Activated T-helper 9 cell treated with anti-CD3 and anti-CD28 coated beads, Interleukin-2, amount 50 U/mL, for 16 hours (primary cell): Measurements from ENCODE around the gene LMO7.

Experiments used
- DNase-seq: peaks from one replicate; pipeline ENCODE4 v3.0.0-alpha.2; 2020; ENCODE audit warnings: low read depth

Gene LMO7

DNA sequence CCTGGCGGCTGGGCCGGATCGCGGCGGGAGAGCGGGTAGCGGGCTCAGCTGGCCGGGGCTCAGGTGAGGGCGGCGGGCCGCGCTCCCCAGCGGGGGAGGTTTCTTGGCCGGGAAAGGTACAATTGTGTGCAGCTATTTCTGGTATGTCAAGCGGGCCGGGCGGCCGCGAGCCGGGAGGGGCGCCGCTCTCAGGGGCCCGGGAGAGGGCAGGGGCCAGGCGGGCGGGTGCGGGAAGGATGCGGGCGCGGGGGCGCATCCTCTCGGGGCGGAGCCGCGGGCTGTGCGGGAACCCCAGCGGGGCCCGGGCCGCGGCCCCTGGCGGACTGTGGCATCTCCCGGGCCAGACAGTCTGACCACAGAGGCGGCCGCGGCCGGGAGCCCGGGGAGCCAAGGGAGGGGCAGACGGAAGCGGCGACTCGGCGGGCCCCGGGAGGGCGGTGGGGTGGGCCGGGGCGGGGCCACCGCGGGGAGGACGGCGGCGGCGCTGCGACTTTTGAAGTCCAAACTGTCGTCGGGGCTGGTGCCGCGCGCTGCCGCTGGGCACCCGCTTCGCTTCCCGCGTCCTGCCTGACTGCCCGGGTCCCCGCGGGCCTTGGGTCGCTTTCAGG lies at the start of gene LMO7:
Gene LMO7 (plus strand): TSS at position 503 of the 608 bp plus-strand sequence. CDS start 328 bp downstream, outside the sequence.
- DNase-seq: peak; percentile 39

- no peak for DNase-seq
Observed at GRCh38 chr13:75587679-75588078, 48.5 kb upstream of the LMO7 start.

GRCh38 chr13:75596657-75597182 lies 39.4 kb upstream of the LMO7 start:
- DNase-seq: no peak

DNA sequence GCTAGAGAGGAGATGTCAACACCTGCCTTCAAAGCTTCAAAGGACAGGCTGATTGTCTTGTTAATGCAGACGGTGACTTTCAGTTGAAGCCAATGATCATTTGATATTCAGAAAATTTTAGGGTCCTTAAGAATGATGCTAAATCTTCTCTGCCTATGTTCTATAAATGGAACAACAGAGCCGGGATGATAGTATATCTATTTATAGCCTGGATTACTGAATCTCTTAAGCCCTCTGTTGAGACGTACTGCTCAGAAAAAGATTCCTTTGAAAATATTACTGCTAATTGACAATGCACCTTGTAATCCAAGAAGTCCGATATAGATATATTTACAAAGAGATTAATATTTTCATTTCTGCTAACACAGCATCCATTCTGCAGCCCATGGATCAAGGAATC lies 35.8 kb upstream of the LMO7 start:
- no peak for DNase-seq

DNA sequence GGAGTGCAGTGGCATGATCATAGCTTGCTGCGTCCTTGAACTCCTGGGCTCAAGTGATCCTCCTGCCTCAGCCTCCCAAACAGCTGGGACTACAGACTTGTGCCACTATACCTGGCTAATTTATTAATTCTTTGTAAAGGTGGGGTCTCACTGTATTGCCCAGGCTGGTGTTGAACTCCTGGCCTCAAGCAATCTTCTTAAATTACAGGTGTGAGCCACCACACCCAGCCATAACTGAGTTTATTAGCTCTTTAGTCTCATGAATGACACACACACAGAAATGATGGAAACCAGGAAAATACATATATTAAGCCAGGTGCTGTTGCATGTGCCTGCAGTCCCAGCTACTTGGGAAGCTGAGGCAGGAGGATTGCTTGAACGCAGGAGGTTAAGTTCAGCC lies 33.1 kb upstream of the LMO7 start:
- DNase-seq: no peak

GRCh38 chr13:75607447-75607846 lies 28.7 kb upstream of the LMO7 start:
- no peak for DNase-seq

DNA sequence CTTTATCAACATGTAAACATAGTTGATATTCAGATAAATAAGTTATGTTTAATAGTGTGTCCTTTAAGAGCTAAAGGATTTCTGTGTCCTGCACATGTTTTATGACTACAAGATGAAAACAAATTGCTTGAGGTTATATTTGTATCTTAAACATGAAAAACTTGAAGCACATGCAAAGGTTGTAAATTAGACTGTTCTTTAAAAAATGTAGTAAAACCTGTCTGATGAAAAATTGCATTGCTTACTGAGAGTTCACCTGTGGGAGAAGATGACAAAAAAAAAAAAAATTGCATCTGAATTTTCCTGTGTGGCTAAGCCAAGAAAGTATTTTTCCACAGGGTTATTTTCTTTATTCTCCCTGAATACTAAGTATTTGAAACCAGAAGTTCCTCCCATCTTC lies 25.7 kb upstream of the LMO7 start:
- DNase-seq: no peak

DNA sequence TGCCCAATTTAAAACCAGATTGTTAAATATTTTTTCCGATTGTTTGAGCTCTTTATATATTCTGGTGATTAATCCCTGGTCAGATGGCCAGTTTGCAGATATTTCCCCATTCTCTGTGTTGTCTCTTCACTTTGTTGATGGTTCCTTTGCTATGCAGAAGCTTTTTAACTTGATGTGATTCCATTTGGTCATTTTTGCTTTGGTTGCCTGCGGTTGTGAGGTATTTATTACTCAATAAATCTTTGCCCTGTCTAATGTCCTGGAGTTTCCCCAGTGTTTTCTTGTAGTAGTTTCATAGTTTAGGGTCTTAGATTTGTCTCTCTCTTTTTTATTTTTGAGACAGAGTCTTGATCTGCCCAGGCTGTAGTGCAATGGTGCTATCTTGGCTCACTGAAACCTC lies 23.8 kb upstream of the LMO7 start:
- no peak for DNase-seq

- DNase-seq: no peak
Observed at GRCh38 chr13:75617230-75617629, 18.9 kb upstream of the LMO7 start.

DNA sequence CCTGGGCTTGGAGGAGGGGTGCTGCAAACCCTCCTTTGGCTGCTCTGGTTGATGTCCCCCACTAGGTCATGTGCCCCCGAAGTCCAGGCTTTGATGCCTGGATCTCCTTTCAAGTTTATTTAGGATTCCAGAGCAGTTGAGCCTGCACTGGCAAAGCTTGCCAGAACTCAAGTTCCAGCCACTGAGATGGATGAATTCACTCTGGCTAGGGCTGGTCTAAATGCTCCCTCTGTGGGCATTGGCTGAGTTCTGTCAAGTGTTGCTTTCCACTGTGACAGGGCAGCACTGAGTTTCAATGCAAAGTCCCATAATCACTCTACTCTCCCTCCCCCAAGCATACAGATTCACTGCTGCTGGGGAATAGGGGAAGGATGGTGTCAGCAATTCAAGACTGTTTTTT lies 17.8 kb upstream of the LMO7 start:
- no peak for DNase-seq

DNA sequence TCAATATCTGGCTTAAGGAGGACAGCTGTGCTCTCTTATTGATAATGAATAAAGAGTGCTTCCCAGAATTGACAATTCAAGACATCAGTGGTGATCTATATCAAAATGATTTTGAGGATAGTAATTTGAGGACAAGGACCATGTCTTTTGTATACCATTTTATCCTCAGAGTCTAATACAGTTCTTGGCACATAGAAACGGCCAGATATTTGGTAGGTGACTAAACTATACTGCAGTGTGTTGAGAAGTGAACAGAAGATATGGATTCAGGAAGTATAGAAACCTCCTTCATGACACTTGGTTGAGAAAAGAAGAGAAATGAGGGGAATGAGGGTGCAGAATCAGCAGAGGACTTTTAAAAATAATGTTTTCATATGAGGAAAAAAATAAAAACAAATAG lies 16.1 kb upstream of the LMO7 start:
- no peak for DNase-seq

DNA sequence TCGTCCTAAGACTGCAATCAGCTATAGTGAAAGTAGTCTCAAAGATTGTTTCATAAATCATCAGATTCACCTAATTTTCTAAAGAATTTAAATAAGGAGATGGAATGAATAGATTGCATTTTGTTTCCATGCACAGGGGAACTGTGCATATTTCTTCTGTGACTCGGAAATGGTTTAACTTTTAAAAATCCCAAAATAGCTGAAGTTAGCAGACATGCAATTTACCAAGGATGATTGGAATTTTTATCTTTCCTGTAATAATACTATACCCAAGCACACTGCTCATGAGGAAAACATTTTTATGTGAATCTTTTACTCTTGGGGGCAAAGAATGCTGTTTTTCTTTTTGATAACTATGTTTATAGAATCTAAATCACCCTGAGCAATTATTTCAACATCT lies 15.0 kb upstream of the LMO7 start:
- DNase-seq: no peak

- DNase-seq: no peak
Observed at GRCh38 chr13:75628801-75629200, 7.3 kb upstream of the LMO7 start.

- DNase-seq: no peak
Observed at GRCh38 chr13:75633285-75633684, 2.8 kb upstream of the LMO7 start.

DNA sequence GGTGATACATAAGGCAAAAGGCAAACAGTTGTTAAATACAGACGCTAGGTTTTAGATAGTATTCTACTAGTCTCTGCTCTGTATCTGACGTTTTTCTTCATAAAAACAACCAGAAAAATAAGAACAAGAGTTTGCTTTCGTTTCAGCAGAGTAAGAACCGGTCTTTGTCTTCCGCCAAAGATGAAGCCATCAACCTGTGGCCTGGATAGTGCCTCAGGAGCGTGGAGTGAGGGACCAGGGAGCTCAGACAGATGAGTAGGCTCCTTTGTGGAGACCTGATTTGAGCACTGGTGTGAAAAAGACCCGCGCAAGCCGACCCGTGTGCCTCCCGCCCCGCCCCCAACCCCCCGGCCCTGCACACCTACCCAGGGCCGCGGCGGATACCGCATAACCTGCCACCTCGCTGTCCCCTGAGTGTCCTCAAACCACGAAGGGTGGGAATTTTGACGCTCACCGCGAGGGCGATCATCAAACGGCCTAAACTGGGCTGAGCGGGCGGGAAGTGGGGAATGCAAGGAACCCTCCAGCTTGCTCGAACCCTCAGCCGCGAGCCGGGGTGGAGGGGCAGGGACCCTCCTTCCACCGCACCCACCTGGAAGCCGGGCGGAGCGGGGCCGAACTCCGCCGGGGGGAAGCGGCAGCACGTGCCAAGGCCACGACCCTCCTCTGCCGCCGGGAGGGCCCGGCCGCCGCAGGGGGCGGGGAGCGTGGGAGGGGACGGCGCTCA lies 866 bp upstream of the LMO7 start:
- DNase-seq: no peak

DNA sequence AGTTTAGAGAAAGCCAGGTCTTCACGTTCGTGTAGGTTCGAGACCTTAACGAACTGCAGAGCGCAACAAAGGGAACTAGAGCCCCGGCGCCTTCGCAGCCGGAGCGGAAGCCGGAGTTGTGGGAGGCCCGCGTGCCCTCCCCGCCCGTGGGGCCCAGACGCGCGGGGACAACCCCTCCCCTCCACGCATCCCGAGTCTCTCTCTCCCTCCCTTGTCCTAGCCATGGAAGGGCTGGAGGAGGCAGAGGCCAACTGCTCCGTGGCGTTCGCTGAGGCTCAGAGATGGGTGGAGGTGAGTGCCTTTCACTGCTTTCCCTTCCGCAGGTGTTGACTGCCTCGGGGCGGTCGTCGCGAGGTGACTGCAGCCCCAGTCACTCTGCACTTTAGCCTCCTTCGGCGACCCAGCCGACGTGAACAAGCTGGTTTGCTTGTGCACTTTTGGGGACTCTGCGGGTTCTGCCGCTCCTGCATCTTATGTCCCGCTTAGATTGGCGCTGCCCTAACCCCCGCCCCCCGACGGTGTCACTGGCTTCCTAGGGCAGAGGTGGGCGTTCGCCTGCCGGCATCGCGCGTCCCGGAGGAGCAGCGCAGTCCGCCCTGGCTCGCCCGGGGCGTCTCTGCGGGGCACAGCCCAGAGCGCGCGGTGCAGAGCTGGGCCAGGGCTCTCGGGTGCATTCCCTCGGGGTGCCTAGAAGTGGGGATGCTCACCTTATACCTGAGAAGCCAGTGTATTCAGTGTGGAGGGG lies 478 bp downstream of the LMO7 start:
- DNase-seq: peak; percentile 16

- no peak for DNase-seq
Observed at GRCh38 chr13:75637181-75637750, 1.1 kb downstream of the LMO7 start.

- no peak for DNase-seq
Observed at GRCh38 chr13:75639454-75639853, 3.3 kb downstream of the LMO7 start.

DNA sequence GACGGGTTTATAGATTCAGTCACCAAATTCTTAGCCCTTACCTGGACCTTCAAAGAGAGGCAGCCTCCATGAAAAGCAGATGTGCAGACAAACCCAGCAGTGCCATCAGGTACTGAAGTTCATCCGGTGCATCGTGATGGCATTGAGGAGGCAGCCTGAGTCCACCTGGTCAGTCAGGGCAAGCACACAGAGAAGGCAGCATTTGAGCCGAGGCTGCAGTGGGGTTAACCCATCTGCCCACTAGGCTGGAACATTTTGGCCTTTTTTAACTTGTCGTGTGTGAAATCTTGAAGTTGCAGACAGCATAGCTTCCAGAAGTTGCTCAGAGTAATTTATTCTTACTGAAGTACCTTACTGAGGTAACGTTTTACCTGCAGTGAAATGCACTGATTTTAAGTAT lies 4.9 kb downstream of the LMO7 start:
- DNase-seq: no peak

DNA sequence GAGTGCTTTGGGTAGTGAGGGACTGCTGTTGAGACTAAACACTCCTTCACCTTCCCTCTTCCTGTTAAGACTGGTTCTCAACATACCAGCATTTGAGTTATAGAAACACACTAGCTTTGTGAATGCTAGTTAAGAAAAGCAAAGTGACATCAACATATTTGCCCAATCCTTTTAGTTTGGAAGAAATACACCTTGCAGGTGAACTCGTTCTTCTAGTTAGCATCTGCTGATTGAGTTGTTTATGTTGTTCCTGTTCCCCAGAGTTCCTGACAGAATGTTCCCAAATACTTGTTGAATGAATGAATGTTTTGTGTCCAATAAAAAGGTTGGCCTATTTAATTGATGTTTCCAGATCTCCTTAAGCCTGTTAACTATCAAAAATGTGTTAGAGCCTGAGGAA lies 7.1 kb downstream of the LMO7 start:
- DNase-seq: no peak

- no peak for DNase-seq
Observed at GRCh38 chr13:75643693-75644092, 7.6 kb downstream of the LMO7 start.

GRCh38 chr13:75645141-75645540 lies 9.0 kb downstream of the LMO7 start:
- no peak for DNase-seq
